ENCODE results near the gene C2CD4B.

- TF ChIP-seq POLR2A (IDR thresholded peaks at IDR 0.05; ENCODE audit: low read depth, low read length), result no peak
- TF ChIP-seq POLR2AphosphoS5 (IDR thresholded peaks at IDR 0.05; ENCODE audit: low read depth, low read length), result no peak
Observed at GRCh38 chr15:62190675-62191074, 25.6 kb upstream of the C2CD4B start.

Measured in GM12892 (cell line).